PC-3 (cell line): ENCODE results near the gene HMGCLL1. TPM values are rescaled to one million over a fixed set of nuclear protein-coding genes. Genes with fewer than 3 reads are reported as not detected.

Experiments
- ATAC-seq: fragments of 200-7000 bp; cut with Tn5 transposase; 2 replicates; pipeline ENCODE4 v1.9.1; 2020; ENCODE audit warnings: mild to moderate bottlenecking, moderate library complexity
- BruUV-seq: library from RNA; stranded (reverse); fragments of 400-500 nt; replicated peaks from 2 replicates; lab custom pipeline; 2021; lab: Mats Ljungman, UMichigan
- CTCF ChIA-PET: fragments of 300-600 bp; sonication (Branson Sonifier 250); formaldehyde crosslinking; loops from one replicate; lab custom pipeline; 2022; ENCODE audit warnings: antibody characterized with exemption; lab: Charles Lee
- POLR2A ChIA-PET: fragments of 300-600 bp; sonication (Branson Sonifier 250); formaldehyde crosslinking; loops from one replicate; lab custom pipeline; 2022; ENCODE audit warnings: antibody characterized with exemption; ENCODE audit not compliant: unreplicated experiment; lab: Charles Lee
- DNase-seq: peaks from one replicate; pipeline ENCODE4 v3.0.0-alpha.2; 2015
- H2AFZ ChIP-seq: fragments of 300-600 bp; sonication (generic); 2 replicates; pipeline ENCODE4 v1.6.0; 2016; ENCODE audit warnings: antibody characterized with exemption, low read length
- H3F3A ChIP-seq: fragments of 300-600 bp; sonication (generic); one replicate; pipeline ENCODE4 v1.6.0; 2017; ENCODE audit warnings: antibody characterized with exemption, low read length, control low read depth, mild to moderate bottlenecking; ENCODE audit not compliant: unreplicated experiment
- H3K27ac ChIP-seq: fragments of 300-600 bp; sonication (generic); 2 replicates; pipeline ENCODE4 v1.5.1; 2016; ENCODE audit warnings: mild to moderate bottlenecking, low read length
- H3K27me3 ChIP-seq: fragments of 300-600 bp; sonication (generic); 2 replicates; pipeline ENCODE4 v1.6.1; 2016; ENCODE audit warnings: low read length, mixed read lengths
- H3K36me3 ChIP-seq: fragments of 300-600 bp; sonication (generic); 2 replicates; pipeline ENCODE4 v1.6.1; 2016; ENCODE audit warnings: low read depth, mixed run types, low read length, mixed read lengths
- H3K4me1 ChIP-seq: fragments of 300-600 bp; sonication (generic); 2 replicates; pipeline ENCODE4 v1.5.1; 2016; ENCODE audit warnings: low read length; ENCODE audit not compliant: insufficient read depth
- H3K4me2 ChIP-seq: fragments of 300-600 bp; sonication (generic); 2 replicates; pipeline ENCODE4 v1.6.0; 2016; ENCODE audit warnings: low read length
- H3K4me3 ChIP-seq: fragments of 300-600 bp; sonication (generic); 2 replicates; pipeline ENCODE4 v1.5.1; 2016; ENCODE audit warnings: mild to moderate bottlenecking, low read length, mixed read lengths
- H3K79me2 ChIP-seq: fragments of 300-600 bp; sonication (generic); 2 replicates; pipeline ENCODE4 v1.6.1; 2017; ENCODE audit warnings: low read length, mixed read lengths
- H3K9ac ChIP-seq: fragments of 300-600 bp; sonication (generic); 2 replicates; pipeline ENCODE4 v1.6.0; 2016; ENCODE audit warnings: mild to moderate bottlenecking, low read length
- H3K9me2 ChIP-seq: fragments of 300-600 bp; sonication (generic); replicated peaks from 2 replicates; pipeline ENCODE4 v1.6.1; 2016; ENCODE audit warnings: mixed run types, low read length, mixed read lengths
- H3K9me3 ChIP-seq: fragments of 300-600 bp; sonication (generic); 2 replicates; pipeline ENCODE4 v1.6.1; 2016; ENCODE audit warnings: low read length, mixed read lengths
- H4K20me1 ChIP-seq: fragments of 300-600 bp; sonication (generic); 2 replicates; pipeline ENCODE4 v1.6.1; 2016; ENCODE audit warnings: low read length, mixed read lengths
- EZH2 ChIP-seq: fragments of 300-600 bp; sonication (generic); IDR thresholded peaks from one replicate; pipeline ENCODE4 v1.6.1; 2017; ENCODE audit warnings: antibody characterized with exemption, mild to moderate bottlenecking, low read length; ENCODE audit not compliant: unreplicated experiment
- EZH2phosphoT487 ChIP-seq: fragments of 300-600 bp; sonication (generic); IDR thresholded peaks from 2 replicates; pipeline ENCODE4 v1.6.1; 2018; ENCODE audit warnings: mild to moderate bottlenecking, antibody characterized with exemption, low read length, borderline replicate concordance
- intact Hi-C: fragments of 100-400 bp; cut with micrococcal nuclease; formaldehyde crosslinking; loops from 2 replicates; pipeline ENCODE4 v1.9.0; 2023
- total RNA-seq: library from RNA; depleted of rRNA; stranded (reverse); fragments of >200 nt; gene quantifications from 2 replicates; pipeline ENCODE4 v1.2.3, GENCODE V29; 2014
- TF ChIP-seq, protein P1 (sequence below): fragments of 300-600 bp; sonication (generic); conservative IDR thresholded peaks from 2 replicates; pipeline ENCODE4 v1.5.1; 2017; ENCODE audit warnings: antibody characterized with exemption, low read depth, mild to moderate bottlenecking, low read length

The HMGCLL1 gene
- total RNA-seq, 1 experiment from 2014 or later, result not detected

DNA sequence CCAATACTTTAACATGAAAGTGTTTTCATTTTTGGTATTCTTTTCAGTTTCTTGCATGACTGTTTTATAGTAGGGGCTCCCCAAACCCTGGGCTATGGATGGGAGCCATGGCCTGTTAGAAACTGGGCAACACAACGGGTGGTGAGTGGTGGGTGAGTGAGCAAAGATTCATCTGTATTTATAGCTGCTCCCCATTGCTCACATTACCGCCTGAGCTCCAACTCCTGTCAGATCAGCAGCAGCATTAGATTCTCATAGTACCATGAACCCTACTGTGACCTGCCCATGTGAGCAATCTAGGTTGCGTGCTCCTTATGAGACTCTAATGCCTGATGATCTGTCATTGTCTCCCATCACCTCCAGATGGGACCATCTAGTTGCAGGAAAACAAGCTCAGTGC lies 42.3 kb upstream of the HMGCLL1 start:
- no peaks in the 10 kb centered on the region for H4K20me1 ChIP-seq
- no peaks in the 10 kb centered on the region for H3K79me2 ChIP-seq
- no peaks in the 10 kb centered on the region for H3K9me3 ChIP-seq
- no peaks in the 10 kb centered on the region for H3K36me3 ChIP-seq
- TF ChIP-seq, protein P1, sequence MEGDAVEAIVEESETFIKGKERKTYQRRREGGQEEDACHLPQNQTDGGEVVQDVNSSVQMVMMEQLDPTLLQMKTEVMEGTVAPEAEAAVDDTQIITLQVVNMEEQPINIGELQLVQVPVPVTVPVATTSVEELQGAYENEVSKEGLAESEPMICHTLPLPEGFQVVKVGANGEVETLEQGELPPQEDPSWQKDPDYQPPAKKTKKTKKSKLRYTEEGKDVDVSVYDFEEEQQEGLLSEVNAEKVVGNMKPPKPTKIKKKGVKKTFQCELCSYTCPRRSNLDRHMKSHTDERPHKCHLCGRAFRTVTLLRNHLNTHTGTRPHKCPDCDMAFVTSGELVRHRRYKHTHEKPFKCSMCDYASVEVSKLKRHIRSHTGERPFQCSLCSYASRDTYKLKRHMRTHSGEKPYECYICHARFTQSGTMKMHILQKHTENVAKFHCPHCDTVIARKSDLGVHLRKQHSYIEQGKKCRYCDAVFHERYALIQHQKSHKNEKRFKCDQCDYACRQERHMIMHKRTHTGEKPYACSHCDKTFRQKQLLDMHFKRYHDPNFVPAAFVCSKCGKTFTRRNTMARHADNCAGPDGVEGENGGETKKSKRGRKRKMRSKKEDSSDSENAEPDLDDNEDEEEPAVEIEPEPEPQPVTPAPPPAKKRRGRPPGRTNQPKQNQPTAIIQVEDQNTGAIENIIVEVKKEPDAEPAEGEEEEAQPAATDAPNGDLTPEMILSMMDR, result no peak
- TF ChIP-seq EZH2 (no peak), EZH2phosphoT487 (no peak)
- no peak overlapping the region for H3K4me3 ChIP-seq
- ChIA-PET CTCF (no interaction called here), POLR2A (no interaction called here)
- H2AFZ ChIP-seq, result no peak overlapping the region
- no TSS peak for BruUV-seq
- no peaks in the 10 kb centered on the region for H3F3A ChIP-seq
- no peaks in the 10 kb centered on the region for H3K27me3 ChIP-seq
- no peaks in the 10 kb centered on the region for H3K9me2 ChIP-seq
- DNase-seq (no peak), ATAC-seq (no peak)
- H3K27ac ChIP-seq, result no peak overlapping the region
- intact Hi-C loops, result no loop called here
- H3K4me2 ChIP-seq, result no peak overlapping the region
- no peak overlapping the region for H3K9ac ChIP-seq
- H3K4me1 ChIP-seq, result no peaks in the 10 kb centered on the region

DNA sequence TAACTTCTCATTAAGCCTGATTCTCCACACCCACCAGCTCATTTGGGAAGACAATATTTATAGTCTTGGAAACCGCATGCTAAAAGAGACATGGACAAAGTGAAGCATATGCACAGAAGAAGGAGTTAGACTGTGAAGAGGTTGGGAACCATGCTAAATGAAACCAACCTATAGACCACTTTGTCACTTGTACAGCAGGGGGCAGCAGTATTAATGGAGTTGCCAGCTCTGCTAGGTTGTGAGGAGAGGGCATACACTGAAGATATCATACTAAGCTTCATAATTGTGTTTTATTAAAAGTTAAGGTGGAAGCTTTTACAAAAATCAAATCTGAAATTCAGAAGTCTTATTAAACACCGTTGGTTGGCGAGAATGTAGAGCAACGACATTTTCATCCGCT lies 38.3 kb upstream of the HMGCLL1 start:
- 0 out of 2 replicates have a peak overlapping the region, but pooled peaks have one; percentile 34 for H2AFZ ChIP-seq

DNA sequence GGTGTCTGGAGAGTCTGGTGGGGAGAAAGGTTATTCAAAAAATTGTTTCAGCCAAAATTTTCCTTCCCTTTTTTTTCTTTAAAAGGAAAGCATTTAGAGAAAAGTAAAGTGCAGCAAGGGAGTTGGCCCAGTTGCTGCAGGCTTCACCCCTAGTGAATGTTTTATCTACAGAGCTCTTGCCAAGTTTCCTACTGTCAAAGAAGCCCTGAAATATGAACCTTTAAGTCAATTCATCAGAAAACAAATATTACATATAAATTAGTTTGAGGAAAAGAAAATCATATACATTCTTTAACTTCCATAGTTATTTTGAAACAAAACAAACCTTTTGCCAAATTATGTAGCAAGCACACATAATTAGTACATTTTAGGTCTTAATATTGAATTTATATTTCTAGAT lies 25.0 kb upstream of the HMGCLL1 start:
- Histone ChIP-seq H3K9me2 (no peaks in the 10 kb centered on the region), H4K20me1 (no peaks in the 10 kb centered on the region), H3K79me2 (no peaks in the 10 kb centered on the region), H3K4me2 (no peak overlapping the region), H3K36me3 (no peaks in the 10 kb centered on the region), H3K27me3 (no peaks in the 10 kb centered on the region), H3K9me3 (no peaks in the 10 kb centered on the region), H3K9ac (no peak overlapping the region), H3K4me3 (no peak overlapping the region), H3F3A (no peaks in the 10 kb centered on the region), H2AFZ (no peak overlapping the region), H3K4me1 (no peaks in the 10 kb centered on the region), H3K27ac (no peak overlapping the region)
- TF ChIP-seq, protein P1, result no peak
- TF ChIP-seq EZH2 (no peak), EZH2phosphoT487 (no peak)
- ChIA-PET POLR2A (no interaction called here), CTCF (interaction anchor here (0.6 to 0.9 kb wide), 2 partner anchors 13 to 337 kb away, joined by 3 to 5 read pairs; no protein-coding TSS in a partner anchor)
- intact Hi-C loops, result no loop called here
- DNase-seq (peak; percentile 16), ATAC-seq (peak; percentile 67)
- no TSS peak for BruUV-seq

More for the DNA sequence above, 38.3 kb upstream of the HMGCLL1 start:
- BruUV-seq, result no TSS peak
- H3K79me2 ChIP-seq, result no peaks in the 10 kb centered on the region
- intact Hi-C loops, result loop anchor here (1.0 to 5.0 kb wide), 2 partner anchors 269 to 325 kb away; no protein-coding TSS in a partner anchor
- H3K4me1 ChIP-seq, result no peaks in the 10 kb centered on the region
- H3K36me3 ChIP-seq, result no peaks in the 10 kb centered on the region
- H3K4me2 ChIP-seq, result no peak overlapping the region; the same call in 1 of the 2 replicates
- POLR2A ChIA-PET, result no interaction called here
- ATAC-seq (peak; percentile 86), DNase-seq (peak; percentile 76)
- no peak overlapping the region for H3K27ac ChIP-seq
- H4K20me1 ChIP-seq, result no peaks in the 10 kb centered on the region
- TF ChIP-seq EZH2, result no peak
- TF ChIP-seq, protein P1, result peak; percentile 86
- TF ChIP-seq EZH2phosphoT487, result no peak
- no peaks in the 10 kb centered on the region for H3K9me3 ChIP-seq
- H3K27me3 ChIP-seq, result no peaks in the 10 kb centered on the region
- CTCF ChIA-PET, result interaction anchor here (0.6 to 0.7 kb wide), 2 partner anchors 13 to 25 kb away, joined by 3 to 4 read pairs; no protein-coding TSS in a partner anchor
- H3K4me3 ChIP-seq, result no peak overlapping the region
- H3K9me2 ChIP-seq, result no peaks in the 10 kb centered on the region
- H3F3A ChIP-seq, result no peaks in the 10 kb centered on the region
- no peak overlapping the region for H3K9ac ChIP-seq
